ENCODE measurements around the gene CTNND1.
"Not testable (repeated sequence)": the region's sequence is repeated elsewhere in the genome, so short reads cannot be mapped to it uniquely, and the experiment has no call there.

Gene CTNND1

GRCh38 chr11:57838609-57839008, 77.0 kb downstream of the CTNND1 start:
- in situ Hi-C loops (cut with MboI; ENCODE audit: low sequenced_read_pairs) = not testable (repeated sequence)

- in situ Hi-C loops (cut with MboI; ENCODE audit: low sequenced_read_pairs) = no loop called here
These were observed 81.3 kb downstream of the CTNND1 start for GRCh38 chr11:57842873-57843272.

- in situ Hi-C loops (cut with MboI; ENCODE audit: low sequenced_read_pairs) = no loop called here
These were observed 106.4 kb downstream of the CTNND1 start for GRCh38 chr11:57867966-57868365.

- in situ Hi-C loops (cut with MboI; ENCODE audit: low sequenced_read_pairs) = no loop called here
These were observed 106.9 kb downstream of the CTNND1 start for GRCh38 chr11:57868491-57868890.
